Measurements from ENCODE around the gene MSRB1. TPM values are rescaled to one million over a fixed set of nuclear protein-coding genes. Genes with fewer than 3 reads are reported as not detected.

Gene MSRB1
- total and polyA plus RNA-seq, 2 donors (not counting 3 experiments of a cell fraction or from before 2014, with no cell fraction given) = 25.0 to 42.1 TPM

- peaks cover 6% of the 10 kb centered on the region for H3K79me2 ChIP-seq (ENCODE audit: control insufficient read depth, insufficient read depth, low read length)
- no peak for DNase-seq (ENCODE audit: low read depth, low spot score)
- intact Hi-C loops (cut with micrococcal nuclease) (no loop called here), dilution Hi-C loops (cut with MboI; ENCODE audit: extremely low pct_ligation_motif_present, low sequenced_read_pairs) (no loop called here)
- no peak overlapping the region for H2AFZ ChIP-seq (ENCODE audit: low read depth, low read length)
- TF ChIP-seq POLR2AphosphoS5 (IDR thresholded peaks at IDR 0.05; ENCODE audit: insufficient read depth, low read depth, low read length) = no peak
- TF ChIP-seq JUN (IDR thresholded peaks at IDR 0.05; ENCODE audit: borderline replicate concordance, insufficient read depth, insufficient read length, low read depth) = no peak
- TF ChIP-seq EZH2 (IDR thresholded peaks at IDR 0.05; ENCODE audit: borderline replicate concordance, low read depth, low read length, severe bottlenecking) = no peak
- TF ChIP-seq POLR2A (IDR thresholded peaks at IDR 0.05; ENCODE audit: low read depth, low read length) = no peak
- no peak for TF ChIP-seq MYC (IDR thresholded peaks at IDR 0.05; ENCODE audit: low read depth, low read length)
- TF ChIP-seq MAX (IDR thresholded peaks at IDR 0.05; ENCODE audit: insufficient read depth, insufficient read length) = no peak
- no peaks in the 10 kb centered on the region for H4K20me1 ChIP-seq (replicated peaks; ENCODE audit: control insufficient read depth, extremely low read depth, insufficient read depth, low read length)
- no peak for FAIRE-seq
- TSS peak; percentile 4 for BruUV-seq (replicated peaks)
- no peaks in the 10 kb centered on the region for H3K9me1 ChIP-seq (replicated peaks; ENCODE audit: control insufficient read depth, extremely low read depth, insufficient read depth, low read length)
- peaks cover 9 to 37% of the 10 kb centered on the region in 2 experiments for H3K36me3 ChIP-seq (ENCODE audit: control insufficient read depth in 2 of 2, extremely low read depth in 1 of 2, insufficient read depth in 2 of 2, low read length in 2 of 2)
- H3K4me1 ChIP-seq (ENCODE audit: control insufficient read depth, extremely low read depth, insufficient read depth, low read length) = peaks cover under 1% of the 10 kb centered on the region
- ChIA-PET CTCF (no interaction called here), POLR2A (no interaction called here)
- H3K4me3 ChIP-seq (replicated peaks in 1 of 3; ENCODE audit: insufficient read depth in 1 of 3, low read depth in 1 of 3, low read length in 3 of 3) = no peak overlapping the region
- H3K9me3 ChIP-seq (replicated peaks; ENCODE audit: control insufficient read depth, insufficient read depth, low read length) = no peaks in the 10 kb centered on the region
- peaks cover 34 to 37% of the 10 kb centered on the region in 2 experiments for H3K27me3 ChIP-seq (ENCODE audit: control insufficient read depth in 2 of 2, insufficient read depth in 2 of 2, low read length in 2 of 2)
- no peak overlapping the region for H3K9ac ChIP-seq (replicated peaks; ENCODE audit: extremely low read depth, insufficient read depth, low read length)
- H3K4me2 ChIP-seq (ENCODE audit: insufficient read depth, low read length) = no peak overlapping the region
- H3K27ac ChIP-seq (ENCODE audit: insufficient read depth, low read depth, low read length) = no peak overlapping the region
Observed at GRCh38 chr16:1977875-1978268, 34.9 kb upstream of the MSRB1 start.

- dilution Hi-C loops (cut with MboI; ENCODE audit: extremely low pct_ligation_motif_present, low sequenced_read_pairs) = no loop called here
- Histone ChIP-seq H3K4me2 (ENCODE audit: insufficient read depth, low read length) (no peak overlapping the region), H3K36me3 (ENCODE audit: control insufficient read depth in 2 of 2, extremely low read depth in 1 of 2, insufficient read depth in 2 of 2, low read length in 2 of 2) (peaks cover 9 to 37% of the 10 kb centered on the region in 2 experiments), H3K4me1 (ENCODE audit: control insufficient read depth, extremely low read depth, insufficient read depth, low read length) (peaks cover 4% of the 10 kb centered on the region), H3K9ac (replicated peaks; ENCODE audit: extremely low read depth, insufficient read depth, low read length) (no peak overlapping the region), H4K20me1 (replicated peaks; ENCODE audit: control insufficient read depth, extremely low read depth, insufficient read depth, low read length) (no peaks in the 10 kb centered on the region), H2AFZ (ENCODE audit: low read depth, low read length) (no peak overlapping the region), H3K9me3 (replicated peaks; ENCODE audit: control insufficient read depth, insufficient read depth, low read length) (no peaks in the 10 kb centered on the region), H3K79me2 (ENCODE audit: control insufficient read depth, insufficient read depth, low read length) (peaks cover 13% of the 10 kb centered on the region), H3K9me1 (replicated peaks; ENCODE audit: control insufficient read depth, extremely low read depth, insufficient read depth, low read length) (no peaks in the 10 kb centered on the region), H3K4me3 (replicated peaks in 1 of 3; ENCODE audit: insufficient read depth in 1 of 3, low read depth in 1 of 3, low read length in 3 of 3) (no peak overlapping the region), H3K27ac (ENCODE audit: insufficient read depth, low read depth, low read length) (no peak overlapping the region), H3K27me3 (ENCODE audit: control insufficient read depth in 2 of 2, insufficient read depth in 2 of 2, low read length in 2 of 2) (peaks cover 29 to 31% of the 10 kb centered on the region in 2 experiments)
- no TSS peak for BruUV-seq (replicated peaks)
- DNase-seq (ENCODE audit: low read depth, low spot score) = no peak
- intact Hi-C loops (cut with micrococcal nuclease) = no loop called here
- POLR2A ChIA-PET = no interaction called here
- CTCF ChIA-PET = no interaction called here
- TF ChIP-seq CTCF (IDR thresholded peaks at IDR 0.05; ENCODE audit: extremely low read depth in 1 of 2, insufficient read depth in 1 of 2, low read depth in 1 of 2, low read length in 2 of 2) (no peak), JUN (IDR thresholded peaks at IDR 0.05; ENCODE audit: borderline replicate concordance, insufficient read depth, insufficient read length, low read depth) (no peak), POLR2A (IDR thresholded peaks at IDR 0.05; ENCODE audit: low read depth, low read length) (no peak), EZH2 (IDR thresholded peaks at IDR 0.05; ENCODE audit: borderline replicate concordance, low read depth, low read length, severe bottlenecking) (no peak), POLR2AphosphoS5 (IDR thresholded peaks at IDR 0.05; ENCODE audit: insufficient read depth, low read depth, low read length) (no peak), FOS (IDR thresholded peaks at IDR 0.05; ENCODE audit: borderline replicate concordance, insufficient read depth, low read length) (no peak), GATA2 (IDR thresholded peaks at IDR 0.05; ENCODE audit: insufficient read depth, insufficient read length, low read depth, low read length) (no peak), MYC (IDR thresholded peaks at IDR 0.05; ENCODE audit: low read depth, low read length) (no peak)
- FAIRE-seq = no peak
Observed at GRCh38 chr16:1976951-1977874, 34.2 kb upstream of the MSRB1 start.

Measured in endothelial cell of umbilical vein (primary cell).